Measurements from ENCODE around the gene ST3GAL3.

The ST3GAL3 gene

DNA sequence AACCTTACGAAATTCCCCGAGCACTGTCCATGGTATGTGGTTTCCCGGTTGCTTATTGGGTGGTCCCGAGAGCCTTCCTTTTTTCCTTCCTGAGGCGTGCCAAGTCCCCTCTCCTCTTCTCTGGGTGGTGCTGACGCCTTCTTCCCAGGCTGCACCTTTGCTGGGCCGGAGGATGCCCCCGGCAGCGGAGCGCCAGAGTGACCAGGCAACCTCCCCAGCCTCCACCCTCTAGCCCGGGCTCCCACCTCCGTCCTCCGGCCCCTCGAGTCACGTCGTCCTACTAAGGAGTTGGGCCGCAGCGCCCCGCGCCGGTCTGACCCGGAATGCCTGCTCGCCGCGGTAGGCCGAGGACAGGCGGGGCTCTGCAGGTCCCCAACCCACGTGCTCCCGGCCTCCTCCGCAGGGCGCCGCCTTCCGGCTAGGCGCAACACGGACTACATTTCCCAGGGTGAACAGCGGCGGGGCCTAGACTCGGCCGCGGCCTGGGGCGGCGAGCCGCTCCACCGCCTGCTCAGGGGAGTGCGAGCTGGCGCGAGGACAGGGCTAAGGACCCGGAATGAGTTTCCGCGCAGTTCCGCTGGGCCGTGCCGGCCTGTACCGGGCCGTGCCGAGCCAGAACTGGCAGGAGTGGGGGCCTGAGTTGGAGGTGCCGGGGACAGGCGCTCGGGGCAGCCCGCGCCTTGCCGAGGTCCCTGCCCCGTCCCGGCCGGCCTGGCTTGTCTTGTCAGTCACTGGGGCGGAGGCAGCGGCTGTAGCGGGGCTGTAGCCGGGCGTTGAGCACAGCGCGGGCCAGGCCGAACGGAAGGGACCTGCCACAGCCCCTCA is 239.1 kb downstream of the ST3GAL3 start, which contains the start of gene IPO13:
Gene IPO13 (plus strand): TSS at position 715 of the 825 bp plus-strand sequence. CDS start 651 bp downstream, outside the sequence.
- peak within 1 kb of the TSS; percentile 97 for H3K4me3 ChIP-seq (ENCODE audit: low read length)
- DNase-seq (ENCODE audit: low read depth, low spot score), result peak; percentile 93

DNA sequence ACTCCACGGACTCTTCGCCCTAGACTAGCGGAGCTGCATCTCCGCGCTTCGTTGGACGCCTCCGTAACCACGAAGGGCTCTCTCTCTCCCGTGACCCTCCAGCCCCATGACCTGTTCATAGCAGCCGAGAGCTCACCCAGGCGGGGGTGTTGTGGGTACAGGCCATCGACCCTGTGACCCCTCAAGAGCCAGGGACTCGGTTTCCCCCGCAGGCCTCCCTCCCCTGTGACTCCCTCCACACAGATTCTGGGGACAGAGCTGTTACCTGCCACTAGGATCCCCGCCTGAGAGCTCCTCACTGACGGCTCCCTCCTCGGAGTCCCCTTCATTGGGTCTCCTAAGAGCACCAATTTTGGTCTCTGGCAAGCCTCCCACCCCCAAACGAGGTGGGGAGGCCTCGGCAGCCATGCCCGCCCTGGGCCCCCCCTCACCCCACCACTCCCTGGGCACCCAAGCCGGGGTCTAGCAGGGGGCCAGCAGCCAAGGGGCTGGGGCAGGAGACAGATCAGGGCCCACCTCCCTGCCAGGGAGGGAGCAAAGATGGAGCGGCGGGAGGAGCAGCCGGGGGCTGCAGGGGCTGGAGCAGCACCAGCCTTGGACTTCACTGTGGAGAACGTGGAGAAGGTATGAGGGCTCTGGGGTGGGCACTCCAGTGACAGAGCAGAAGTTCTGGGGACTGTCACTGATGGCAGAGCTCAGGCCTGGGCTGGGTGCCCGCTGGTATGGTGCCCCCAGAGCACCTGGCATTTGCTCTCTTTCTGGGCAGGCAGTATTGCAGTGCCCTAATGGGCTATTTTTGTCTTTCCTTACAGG is 239.9 kb downstream of the ST3GAL3 start:
- no peak for DNase-seq (ENCODE audit: low read depth, low spot score)
- peak overlapping the region; percentile 97 for H3K4me3 ChIP-seq (ENCODE audit: low read length)

DNA sequence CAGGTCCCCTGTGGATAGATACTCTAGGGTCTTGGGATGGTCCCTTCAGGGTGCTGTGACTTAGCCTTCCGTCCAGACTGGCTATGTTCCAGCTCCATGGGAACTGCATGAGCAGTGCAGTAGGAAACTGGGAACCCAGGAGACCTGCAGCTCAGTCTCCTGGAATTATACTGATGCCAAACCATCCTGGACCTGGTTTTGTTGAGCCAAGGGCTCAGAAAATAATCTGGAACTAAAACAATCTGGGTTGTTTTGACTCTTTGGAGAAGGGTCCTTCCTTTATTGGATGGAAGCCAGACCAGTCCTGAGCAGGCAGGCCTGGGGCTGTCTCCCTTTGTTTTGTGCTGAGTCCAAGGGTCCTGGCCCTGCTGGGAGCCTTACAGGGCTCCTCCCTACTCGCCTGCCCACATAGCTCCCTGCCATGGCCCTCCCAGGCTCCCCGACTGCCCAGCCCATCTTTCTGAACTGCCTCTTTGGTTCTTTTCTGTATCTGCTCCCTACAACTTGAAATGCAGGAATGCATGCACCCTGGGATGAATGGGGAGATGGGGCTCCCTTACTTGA is 240.6 kb downstream of the ST3GAL3 start:
- no peak for DNase-seq (ENCODE audit: low read depth, low spot score)
- peak overlapping the region; percentile 97 for H3K4me3 ChIP-seq (ENCODE audit: low read length)

DNA sequence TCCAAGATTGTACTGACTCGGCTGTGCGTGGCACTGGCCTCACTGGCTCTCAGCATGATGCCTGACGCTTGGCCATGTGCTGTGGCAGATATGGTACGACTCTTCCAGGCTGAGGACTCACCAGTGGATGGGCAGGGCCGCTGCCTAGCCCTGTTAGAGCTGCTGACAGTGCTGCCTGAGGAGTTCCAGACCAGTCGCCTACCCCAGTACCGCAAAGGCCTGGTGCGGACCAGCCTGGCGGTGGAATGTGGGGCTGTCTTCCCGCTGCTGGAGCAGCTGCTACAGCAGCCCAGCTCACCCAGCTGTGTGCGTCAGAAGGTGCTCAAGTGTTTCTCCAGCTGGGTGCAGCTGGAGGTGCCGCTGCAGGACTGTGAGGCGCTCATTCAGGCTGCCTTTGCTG is 242.3 kb downstream of the ST3GAL3 start:
- H3K4me3 ChIP-seq (ENCODE audit: low read length), result no peak overlapping the region
- no peak for DNase-seq (ENCODE audit: low read depth, low spot score)

GRCh38 chr1:43951021-43951985 is 244.0 kb downstream of the ST3GAL3 start:
- no peak overlapping the region for H3K4me3 ChIP-seq (ENCODE audit: low read length)
- DNase-seq (ENCODE audit: low read depth, low spot score), result no peak

GRCh38 chr1:43952731-43953346 is 245.5 kb downstream of the ST3GAL3 start:
- H3K4me3 ChIP-seq (ENCODE audit: low read length), result no peak overlapping the region
- no peak for DNase-seq (ENCODE audit: low read depth, low spot score)

DNA sequence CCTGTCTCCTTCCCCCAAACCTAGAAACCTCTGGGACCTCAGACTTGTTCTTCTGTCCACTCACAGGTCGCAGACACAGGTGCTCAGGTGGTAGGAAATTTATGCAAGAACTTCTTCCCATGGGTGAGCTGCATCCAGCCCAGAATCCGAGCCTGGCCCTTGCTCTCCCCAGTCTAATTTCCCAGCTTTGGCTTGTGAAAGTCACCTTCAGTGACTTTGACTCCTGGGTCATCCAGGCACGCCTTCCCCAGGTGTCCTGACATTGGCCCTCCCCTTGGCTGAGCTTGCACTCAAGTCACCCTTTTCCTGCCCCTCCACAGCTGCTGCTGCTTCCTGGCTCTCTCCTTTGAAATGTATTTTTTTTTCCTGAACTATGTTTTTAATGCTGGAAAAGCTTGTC is 246.0 kb downstream of the ST3GAL3 start:
- no peak overlapping the region for H3K4me3 ChIP-seq (ENCODE audit: low read length)
- no peak for DNase-seq (ENCODE audit: low read depth, low spot score)

DNA sequence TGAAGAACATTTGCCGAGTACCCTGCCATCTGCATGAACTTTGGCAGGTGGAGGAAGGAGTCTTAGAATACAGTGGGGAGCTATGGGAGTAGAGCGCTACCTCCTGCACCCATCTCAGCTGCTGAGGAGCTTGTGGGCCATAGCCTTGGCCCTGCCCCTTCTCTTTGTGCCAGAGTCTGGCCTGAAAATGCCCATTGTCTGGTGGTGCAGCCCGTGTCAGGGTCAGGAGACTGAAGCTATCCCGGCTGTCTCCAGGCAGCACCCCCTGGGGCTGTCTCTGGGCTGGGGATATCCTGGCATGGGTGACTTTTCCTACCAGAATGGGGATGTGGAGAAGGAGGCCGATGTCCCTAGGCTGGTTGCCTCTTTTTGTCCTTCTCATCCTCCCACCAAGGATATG is 246.7 kb downstream of the ST3GAL3 start:
- no peak overlapping the region for H3K4me3 ChIP-seq (ENCODE audit: low read length)
- no peak for DNase-seq (ENCODE audit: low read depth, low spot score)

DNA sequence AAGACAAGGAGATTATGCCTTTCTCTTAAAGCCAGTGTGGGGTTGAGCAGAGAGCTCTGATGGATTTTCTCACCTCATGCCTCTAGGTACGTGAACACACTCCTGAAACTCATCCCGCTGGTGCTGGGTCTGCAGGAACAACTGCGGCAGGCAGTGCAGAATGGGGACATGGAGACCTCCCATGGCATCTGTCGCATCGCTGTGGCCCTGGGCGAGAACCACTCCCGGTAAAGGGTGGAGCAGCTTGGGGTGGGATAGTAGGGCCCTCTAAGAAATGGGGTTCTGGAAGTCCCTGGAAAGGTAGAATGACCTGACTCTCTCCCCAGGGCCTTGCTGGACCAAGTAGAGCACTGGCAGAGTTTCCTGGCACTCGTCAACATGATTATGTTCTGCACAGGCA is 248.9 kb downstream of the ST3GAL3 start:
- H3K4me3 ChIP-seq (ENCODE audit: low read length), result no peak overlapping the region
- DNase-seq (ENCODE audit: low read depth, low spot score), result no peak

GRCh38 chr1:43957407-43958040 is 250.2 kb downstream of the ST3GAL3 start:
- no peak for DNase-seq (ENCODE audit: low read depth, low spot score)
- no peak overlapping the region for H3K4me3 ChIP-seq (ENCODE audit: low read length)

DNA sequence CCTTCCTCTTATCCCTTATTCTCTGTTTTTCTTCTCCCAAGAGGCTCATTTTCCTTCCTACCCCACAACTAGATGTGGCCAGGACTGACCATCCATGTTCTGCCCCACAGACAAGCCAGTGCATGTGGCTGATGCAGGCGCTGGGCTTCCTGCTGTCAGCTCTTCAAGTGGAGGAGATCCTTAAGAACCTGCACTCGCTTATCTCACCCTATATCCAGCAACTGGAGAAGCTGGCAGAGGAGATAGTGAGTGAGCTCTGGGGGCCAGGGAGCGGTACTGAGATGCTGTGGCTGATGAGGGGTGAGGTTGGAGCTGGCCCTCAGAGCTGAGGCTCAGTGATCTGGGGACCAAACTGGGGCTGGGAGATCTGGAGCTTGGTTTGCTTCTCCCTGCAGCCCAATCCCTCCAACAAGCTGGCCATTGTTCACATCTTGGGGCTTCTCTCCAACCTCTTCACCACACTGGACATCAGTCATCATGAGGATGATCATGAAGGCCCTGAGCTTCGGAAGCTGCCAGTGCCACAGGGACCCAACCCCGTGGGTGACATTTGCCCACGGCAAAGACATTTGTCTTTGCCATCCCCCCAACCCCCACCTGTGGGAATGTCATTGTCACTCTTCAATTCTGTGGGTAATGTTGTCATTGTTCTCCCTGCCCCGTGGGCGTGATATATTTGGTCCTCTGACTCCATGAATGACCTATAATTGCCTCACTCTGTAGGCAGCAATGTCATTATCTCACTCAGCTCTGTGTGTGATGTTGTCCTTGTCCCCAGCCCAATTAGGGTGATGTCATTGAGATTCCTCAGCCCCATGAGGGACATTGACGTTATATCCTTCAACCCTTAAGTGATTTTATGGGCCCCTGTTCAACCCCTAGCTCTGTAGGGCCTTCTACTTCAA is 251.3 kb downstream of the ST3GAL3 start:
- no peak for DNase-seq (ENCODE audit: low read depth, low spot score)
- H3K4me3 ChIP-seq (ENCODE audit: low read length), result no peak overlapping the region

DNA sequence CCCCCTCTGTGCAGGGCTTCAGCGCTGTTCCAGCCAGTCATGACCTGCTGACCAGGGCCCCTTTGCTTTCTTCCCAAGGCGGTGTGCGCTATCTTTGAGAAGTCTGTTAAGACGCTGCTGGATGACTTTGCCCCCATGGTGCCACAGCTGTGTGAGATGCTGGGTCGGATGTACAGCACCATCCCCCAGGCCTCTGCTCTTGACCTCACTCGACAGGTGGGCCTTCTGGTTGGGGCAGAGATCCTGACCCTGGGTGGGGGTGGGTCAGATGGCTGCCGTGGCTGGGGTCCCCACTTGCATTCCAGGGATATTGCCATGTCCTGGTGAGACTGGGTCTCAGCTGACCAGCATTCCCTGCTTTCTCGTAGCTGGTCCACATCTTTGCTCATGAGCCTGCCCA is 253.5 kb downstream of the ST3GAL3 start:
- no peak for DNase-seq (ENCODE audit: low read depth, low spot score)
- H3K4me3 ChIP-seq (ENCODE audit: low read length), result no peak overlapping the region

- no peak for DNase-seq (ENCODE audit: low read depth, low spot score)
- no peak overlapping the region for H3K4me3 ChIP-seq (ENCODE audit: low read length)
Observed at GRCh38 chr1:43961692-43962091, 254.4 kb downstream of the ST3GAL3 start.

GRCh38 chr1:43962324-43962723 is 255.0 kb downstream of the ST3GAL3 start:
- no peak overlapping the region for H3K4me3 ChIP-seq (ENCODE audit: low read length)
- DNase-seq (ENCODE audit: low read depth, low spot score), result no peak

GRCh38 chr1:43963006-43963405 is 255.7 kb downstream of the ST3GAL3 start:
- peak; percentile 85 for DNase-seq (ENCODE audit: low read depth, low spot score)

DNA sequence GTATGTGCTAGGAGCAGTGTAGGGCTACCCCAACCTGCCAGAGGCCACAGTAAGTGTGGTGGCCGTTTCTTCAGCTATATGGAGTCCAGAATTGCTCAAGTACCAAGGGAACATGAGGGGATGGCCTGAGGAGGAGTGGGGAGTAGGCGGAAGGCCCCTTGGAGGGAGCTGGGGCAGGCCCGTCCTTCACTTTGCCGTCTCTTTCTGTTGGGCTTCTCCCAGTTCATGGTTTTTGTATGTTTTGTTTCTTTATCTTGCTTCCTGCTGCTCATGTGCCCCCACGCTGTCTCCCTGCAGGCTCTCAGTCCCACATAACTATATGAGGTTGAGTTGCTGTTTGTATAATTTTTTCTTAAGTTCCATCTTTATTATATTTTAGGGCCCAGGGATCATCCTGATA is 256.6 kb downstream of the ST3GAL3 start:
- no peak overlapping the region for H3K4me3 ChIP-seq (ENCODE audit: low read length)
- DNase-seq (ENCODE audit: low read depth, low spot score), result no peak

More at GRCh38 chr1:43963006-43963405, 255.7 kb downstream of the ST3GAL3 start:
- no peak overlapping the region for H3K4me3 ChIP-seq (ENCODE audit: low read length)

DNA sequence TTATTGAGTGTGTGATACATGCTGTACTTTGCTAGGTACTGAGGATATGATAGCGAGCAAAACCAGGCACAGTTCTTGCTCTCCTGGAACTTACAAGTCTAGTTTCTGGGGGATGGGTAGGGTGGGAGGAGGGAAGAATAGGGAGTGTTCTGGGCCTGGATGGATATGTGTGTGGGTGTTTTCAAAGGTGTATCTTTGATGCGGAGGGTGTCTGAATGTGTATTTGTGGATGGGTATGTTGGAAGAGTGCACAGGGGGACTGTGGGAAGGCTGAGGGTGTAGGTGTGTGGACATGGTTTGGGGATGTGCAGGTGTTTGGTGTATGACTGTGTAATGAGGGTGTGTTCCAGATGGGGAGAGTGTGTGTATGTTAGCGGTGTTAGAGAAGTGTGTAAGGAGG is 258.0 kb downstream of the ST3GAL3 start:
- DNase-seq (ENCODE audit: low read depth, low spot score), result no peak
- H3K4me3 ChIP-seq (ENCODE audit: low read length), result no peak overlapping the region
